GM18868 (cell line): ENCODE data around the gene COL13A1.

ENCODE experiments used
- ATAC-seq: cut with Tn5 transposase; IDR thresholded peaks from one replicate; pipeline ENCODE4 v1.9.1; 2021; ENCODE audit warnings: mild to moderate bottlenecking, moderate library complexity; ENCODE audit not compliant: unreplicated experiment

Gene COL13A1

GRCh38 chr10:69801434-69802315, at the start of gene COL13A1:
Gene COL13A1 (plus strand): TSS chr10:69801906. CDS start chr10:69802424, 518 bp downstream.
- ATAC-seq = no peak

- ATAC-seq = no peak
These were observed 49.2 kb upstream of the COL13A1 start for GRCh38 chr10:69752479-69752878.

- no peak for ATAC-seq
These were observed 45.4 kb upstream of the COL13A1 start for GRCh38 chr10:69756279-69756678.

- ATAC-seq = no peak
These were observed 44.5 kb upstream of the COL13A1 start for GRCh38 chr10:69757206-69757552.

GRCh38 chr10:69757553-69758309, 44.0 kb upstream of the COL13A1 start:
- no peak for ATAC-seq

- no peak for ATAC-seq
These were observed 43.4 kb upstream of the COL13A1 start for GRCh38 chr10:69758310-69758728.

GRCh38 chr10:69759641-69760040, 42.1 kb upstream of the COL13A1 start:
- no peak for ATAC-seq

GRCh38 chr10:69760072-69760471, 41.6 kb upstream of the COL13A1 start:
- ATAC-seq = no peak

GRCh38 chr10:69761320-69761719, 40.4 kb upstream of the COL13A1 start:
- no peak for ATAC-seq

- ATAC-seq = no peak
These were observed 35.4 kb upstream of the COL13A1 start for GRCh38 chr10:69766161-69766910.

GRCh38 chr10:69767793-69768192, 33.9 kb upstream of the COL13A1 start:
- ATAC-seq = no peak

- no peak for ATAC-seq
These were observed 33.3 kb upstream of the COL13A1 start for GRCh38 chr10:69768386-69768785.

GRCh38 chr10:69769395-69769992, 32.2 kb upstream of the COL13A1 start:
- no peak for ATAC-seq

GRCh38 chr10:69772933-69773704, 28.6 kb upstream of the COL13A1 start:
- ATAC-seq = no peak

- no peak for ATAC-seq
These were observed 27.1 kb upstream of the COL13A1 start for GRCh38 chr10:69774596-69774995.

- ATAC-seq = no peak
These were observed 21.6 kb upstream of the COL13A1 start for GRCh38 chr10:69780077-69780476.

- ATAC-seq = no peak
These were observed 20.1 kb upstream of the COL13A1 start for GRCh38 chr10:69781576-69781975.

GRCh38 chr10:69783515-69783914, 18.2 kb upstream of the COL13A1 start:
- ATAC-seq = no peak

GRCh38 chr10:69786791-69787190, 14.9 kb upstream of the COL13A1 start:
- ATAC-seq = no peak

- no peak for ATAC-seq
These were observed 14.0 kb upstream of the COL13A1 start for GRCh38 chr10:69787681-69788080.
